Upper lobe of right lung (tissue), 1 donor: ENCODE measurements around the gene KANK2. TPM values are rescaled to one million over a fixed set of nuclear protein-coding genes. Genes with fewer than 3 reads are reported as not detected.

Source experiments
- ATAC-seq: fragments of 200-7000 bp; cut with Tn5 transposase; one replicate; pipeline ENCODE4 v1.9.1; 2020; ENCODE audit warnings: mild to moderate bottlenecking, moderate library complexity
- DNase-seq: peaks from one replicate; pipeline ENCODE4 v3.0.0-alpha.2; 2020
- H3K27ac ChIP-seq: fragments of 200-600 bp; one replicate; pipeline ENCODE4 v1.8.0; 2022
- H3K27me3 ChIP-seq: fragments of 200-600 bp; one replicate; pipeline ENCODE4 v1.8.0; 2022; ENCODE audit warnings: mild to moderate bottlenecking
- H3K36me3 ChIP-seq: fragments of 200-600 bp; one replicate; pipeline ENCODE4 v1.8.0; 2022
- H3K4me1 ChIP-seq: fragments of 200-600 bp; one replicate; pipeline ENCODE4 v1.8.0; 2022
- H3K4me3 ChIP-seq: fragments of 200-600 bp; one replicate; pipeline ENCODE4 v1.8.0; 2022; ENCODE audit warnings: mild to moderate bottlenecking
- H3K9me3 ChIP-seq: fragments of 200-600 bp; one replicate; pipeline ENCODE4 v1.8.0; 2022
- intact Hi-C: fragments of 100-400 bp; cut with DNase I; formaldehyde crosslinking; loops from one replicate; pipeline ENCODE4 v1.11.0; 2022
- total RNA-seq: library from RNA; stranded (reverse); fragmentation: NEBNext Ultra II Directional; extraction: Animal tissue kit (Norgen Biotek cat#: 25700); gene quantifications from one replicate; pipeline ENCODE4 v1.2.1, GENCODE V29; 2021
- TF ChIP-seq, protein P1 (sequence below): fragments of 200-600 bp; IDR thresholded peaks from one replicate; pipeline ENCODE4 v1.8.0; 2022; ENCODE audit warnings: antibody characterized with exemption
- donor health status: DM: no; HTN: yes; CAD: no; lungs with severe emphysema.

The KANK2 gene
- total RNA-seq, 1 donor from 2014 or later: 268 TPM

DNA sequence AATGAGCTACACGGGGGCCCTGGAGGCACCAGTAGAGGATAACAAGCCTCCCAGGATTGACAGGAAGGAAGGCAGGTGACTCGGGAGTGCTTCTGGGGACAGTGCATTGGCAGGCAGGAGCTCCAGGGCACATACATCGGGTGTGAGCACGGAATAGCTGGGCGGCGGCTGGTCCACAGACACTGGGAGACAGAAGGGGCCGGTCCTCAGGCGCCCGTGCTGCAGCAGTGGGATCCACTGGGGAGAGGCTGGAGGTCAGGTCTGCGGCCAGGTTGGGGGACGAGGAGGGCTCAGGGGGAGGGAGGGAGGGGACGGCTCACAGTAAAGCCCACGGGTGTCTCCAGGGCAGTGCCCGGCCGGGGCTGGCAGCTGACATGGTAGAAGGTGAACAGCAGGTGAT, 40.0 kb upstream of the KANK2 start:
- ATAC-seq (no peak), DNase-seq (no peak)
- Histone ChIP-seq H3K27me3 (no peaks in the 10 kb centered on the region), H3K27ac (no peak overlapping the region), H3K4me3 (no peak overlapping the region), H3K36me3 (peaks cover 53% of the 10 kb centered on the region), H3K9me3 (no peaks in the 10 kb centered on the region), H3K4me1 (no peaks in the 10 kb centered on the region)
- TF ChIP-seq, protein P1, sequence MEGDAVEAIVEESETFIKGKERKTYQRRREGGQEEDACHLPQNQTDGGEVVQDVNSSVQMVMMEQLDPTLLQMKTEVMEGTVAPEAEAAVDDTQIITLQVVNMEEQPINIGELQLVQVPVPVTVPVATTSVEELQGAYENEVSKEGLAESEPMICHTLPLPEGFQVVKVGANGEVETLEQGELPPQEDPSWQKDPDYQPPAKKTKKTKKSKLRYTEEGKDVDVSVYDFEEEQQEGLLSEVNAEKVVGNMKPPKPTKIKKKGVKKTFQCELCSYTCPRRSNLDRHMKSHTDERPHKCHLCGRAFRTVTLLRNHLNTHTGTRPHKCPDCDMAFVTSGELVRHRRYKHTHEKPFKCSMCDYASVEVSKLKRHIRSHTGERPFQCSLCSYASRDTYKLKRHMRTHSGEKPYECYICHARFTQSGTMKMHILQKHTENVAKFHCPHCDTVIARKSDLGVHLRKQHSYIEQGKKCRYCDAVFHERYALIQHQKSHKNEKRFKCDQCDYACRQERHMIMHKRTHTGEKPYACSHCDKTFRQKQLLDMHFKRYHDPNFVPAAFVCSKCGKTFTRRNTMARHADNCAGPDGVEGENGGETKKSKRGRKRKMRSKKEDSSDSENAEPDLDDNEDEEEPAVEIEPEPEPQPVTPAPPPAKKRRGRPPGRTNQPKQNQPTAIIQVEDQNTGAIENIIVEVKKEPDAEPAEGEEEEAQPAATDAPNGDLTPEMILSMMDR: no peak
- intact Hi-C loops: no loop called here

DNA sequence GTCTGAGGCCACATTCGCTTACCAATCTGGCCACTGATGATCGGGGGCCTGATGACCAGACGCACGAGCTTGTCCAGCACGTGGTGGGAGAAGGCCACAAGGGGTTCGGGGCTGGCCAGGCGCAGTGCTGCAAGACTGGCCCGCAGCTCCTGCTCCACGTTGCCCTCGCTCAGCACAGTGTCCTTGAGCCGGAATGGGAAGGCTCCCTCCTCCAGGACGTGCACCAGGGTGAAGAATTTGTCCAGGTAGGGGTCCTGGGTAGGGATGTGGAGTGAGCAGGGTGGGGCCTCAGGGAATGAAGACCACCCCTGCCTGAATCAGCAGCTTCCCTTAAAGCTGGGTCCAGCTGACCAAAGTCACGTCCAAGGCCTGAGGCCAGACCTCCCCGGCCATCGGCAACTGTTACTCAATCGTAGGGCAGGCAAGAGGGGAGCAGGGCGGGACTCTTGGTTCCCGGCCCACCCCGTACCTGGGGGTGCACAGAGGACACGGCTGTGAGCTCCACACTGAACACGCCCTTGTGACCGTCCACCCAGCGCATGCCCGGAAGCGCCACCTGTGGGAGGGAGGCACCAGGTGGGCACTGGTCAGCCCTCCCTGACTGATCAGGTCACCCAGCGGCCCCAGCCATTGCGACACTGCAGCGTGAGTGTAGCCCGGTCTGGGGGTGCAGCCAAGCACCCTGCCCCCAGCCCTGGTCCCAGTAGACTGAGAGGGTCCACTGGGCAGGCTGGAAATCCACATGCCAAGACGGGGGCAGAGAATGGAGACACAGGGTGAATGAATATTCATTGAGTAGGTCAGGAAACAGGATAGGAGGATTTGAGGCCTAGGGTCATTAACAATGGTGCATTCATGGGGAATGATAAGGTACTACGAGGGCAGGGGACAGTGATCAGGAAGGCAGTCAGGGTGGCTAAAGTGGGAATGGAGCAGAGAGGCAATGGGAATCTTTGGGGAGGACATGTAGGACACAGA, 39.3 kb upstream of the KANK2 start:
- Histone ChIP-seq H3K36me3 (peaks cover 53% of the 10 kb centered on the region), H3K9me3 (no peaks in the 10 kb centered on the region), H3K4me3 (no peak overlapping the region), H3K27me3 (no peaks in the 10 kb centered on the region), H3K4me1 (no peaks in the 10 kb centered on the region), H3K27ac (no peak overlapping the region)
- intact Hi-C loops: no loop called here
- DNase-seq: no peak
- peak; percentile 5 for ATAC-seq
- TF ChIP-seq, protein P1: no peak

DNA sequence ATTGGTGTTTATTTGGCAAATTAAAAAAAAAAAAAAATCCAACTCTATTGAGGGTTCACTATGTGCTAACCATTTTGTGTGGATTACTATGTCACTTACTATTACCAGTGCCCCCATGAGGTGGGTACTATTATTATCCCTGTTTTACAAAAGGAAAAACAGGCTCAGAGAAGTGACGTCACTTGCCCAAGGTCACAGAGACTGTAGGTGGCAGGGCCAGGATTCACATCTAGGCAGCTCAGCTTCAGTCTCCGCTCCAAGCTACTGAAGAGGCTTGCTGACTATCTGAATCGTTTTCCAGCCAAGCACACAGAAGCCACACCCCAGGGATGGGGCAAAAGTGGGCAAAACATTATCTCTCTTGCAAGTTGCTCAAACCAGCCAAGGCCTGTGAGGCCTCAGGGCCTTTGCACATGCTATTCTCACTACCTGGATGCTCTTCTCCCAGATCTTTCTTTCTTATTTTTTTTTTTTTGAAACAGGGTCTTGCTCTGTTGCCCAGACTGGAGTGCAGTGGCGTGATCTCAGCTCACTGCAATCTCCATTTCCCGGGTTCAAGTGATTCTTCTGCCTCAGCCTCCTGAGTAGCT, 37.2 kb upstream of the KANK2 start:
- H3K27me3 ChIP-seq: no peaks in the 10 kb centered on the region
- no peak for ATAC-seq
- peaks cover 38% of the 10 kb centered on the region for H3K36me3 ChIP-seq
- H3K4me1 ChIP-seq: no peaks in the 10 kb centered on the region
- H3K27ac ChIP-seq: no peak overlapping the region
- intact Hi-C loops: no loop called here
- H3K4me3 ChIP-seq: no peak overlapping the region
- H3K9me3 ChIP-seq: no peaks in the 10 kb centered on the region
- TF ChIP-seq, protein P1: no peak
- no peak for DNase-seq

DNA sequence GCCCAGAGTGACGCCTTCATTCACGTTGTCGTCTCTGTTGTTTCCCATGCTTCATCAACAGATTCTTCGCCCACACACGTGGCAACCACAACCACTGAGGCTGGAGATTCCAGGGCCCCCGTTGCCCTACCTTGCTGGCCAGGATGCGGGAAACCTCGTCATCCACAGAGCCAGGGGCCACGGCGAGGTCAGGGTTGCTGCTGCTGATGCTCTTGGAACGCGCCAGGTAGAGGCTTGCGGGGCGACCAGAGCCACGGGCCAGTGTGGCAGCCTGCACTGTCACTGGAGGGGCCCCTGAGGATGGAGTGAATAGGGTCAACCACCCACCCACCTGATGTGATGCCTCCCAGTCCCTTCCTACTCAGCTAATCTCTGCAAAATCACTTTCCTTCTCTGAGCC, 35.7 kb upstream of the KANK2 start:
- Histone ChIP-seq H3K4me3 (no peak overlapping the region), H3K9me3 (no peaks in the 10 kb centered on the region), H3K36me3 (peaks cover 31% of the 10 kb centered on the region), H3K27ac (no peak overlapping the region), H3K27me3 (no peaks in the 10 kb centered on the region), H3K4me1 (no peaks in the 10 kb centered on the region)
- no peak for ATAC-seq
- TF ChIP-seq, protein P1: no peak
- DNase-seq: no peak
- intact Hi-C loops: no loop called here

DNA sequence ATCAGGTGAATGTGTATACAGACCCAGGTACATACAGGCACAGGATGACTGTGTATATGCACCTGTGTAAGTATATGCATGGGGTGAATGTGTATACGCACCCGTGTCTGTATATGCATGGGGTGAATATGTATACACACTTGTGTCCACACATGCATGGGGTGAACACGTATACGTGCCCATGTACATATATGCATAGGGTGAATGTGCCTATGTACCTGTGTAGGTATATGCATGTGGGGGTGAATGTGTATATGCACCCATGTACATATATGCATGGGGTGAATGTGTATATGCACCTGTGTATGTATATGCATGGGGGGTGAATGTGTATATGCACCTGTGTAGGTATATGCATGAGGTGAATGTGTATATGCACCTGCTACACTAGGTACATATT, 35.2 kb upstream of the KANK2 start:
- Histone ChIP-seq H3K27me3 (no peaks in the 10 kb centered on the region), H3K4me1 (no peaks in the 10 kb centered on the region), H3K27ac (no peak overlapping the region), H3K9me3 (no peaks in the 10 kb centered on the region), H3K4me3 (no peak overlapping the region), H3K36me3 (peaks cover 31% of the 10 kb centered on the region)
- DNase-seq: no peak
- TF ChIP-seq, protein P1: no peak
- intact Hi-C loops: no loop called here
- ATAC-seq: no peak
